T-helper 1 cell treated with Interleukin-12 subunit alpha and Interleukin-12 subunit beta and Interleukin-4 antibody, amounts not matched to agents 30 μg/mL and 1 μg/mL, for 36 hours (primary cell): ENCODE data around the gene EXOC3.

ENCODE experiments used
- H3K27ac Mint-ChIP-seq: one replicate; pipeline ENCODE4 v1.8.0; 2021; ENCODE audit warnings: mild to moderate bottlenecking, mixed read lengths
- H3K27me3 Mint-ChIP-seq: one replicate; pipeline ENCODE4 v1.8.0; 2021; ENCODE audit warnings: low read depth, mixed read lengths
- H3K36me3 Mint-ChIP-seq: one replicate; pipeline ENCODE4 v1.8.0; 2021; ENCODE audit warnings: low read depth, mixed read lengths
- H3K4me1 Mint-ChIP-seq: one replicate; pipeline ENCODE4 v1.8.0; 2021; ENCODE audit warnings: low read depth, mixed read lengths
- H3K4me3 Mint-ChIP-seq: one replicate; pipeline ENCODE4 v1.8.0; 2021; ENCODE audit warnings: mild to moderate bottlenecking, moderate library complexity, mixed read lengths
- H3K9me3 Mint-ChIP-seq: one replicate; pipeline ENCODE4 v1.8.0; 2021; ENCODE audit warnings: mixed read lengths

Gene EXOC3

GRCh38 chr5:491856-492155 is 48.8 kb downstream of the EXOC3 start:
- no peak overlapping the region for H3K27ac Mint-ChIP-seq
- H3K27me3 Mint-ChIP-seq, result no peaks in the 10 kb centered on the region
- no peaks in the 10 kb centered on the region for H3K36me3 Mint-ChIP-seq
- no peak overlapping the region for H3K4me3 Mint-ChIP-seq
- no peaks in the 10 kb centered on the region for H3K4me1 Mint-ChIP-seq
- no peaks in the 10 kb centered on the region for H3K9me3 Mint-ChIP-seq

GRCh38 chr5:492314-492893 is 49.4 kb downstream of the EXOC3 start:
- Mint-ChIP-seq H3K36me3 (no peaks in the 10 kb centered on the region), H3K4me3 (no peak overlapping the region), H3K4me1 (no peaks in the 10 kb centered on the region), H3K27ac (no peak overlapping the region), H3K27me3 (no peaks in the 10 kb centered on the region), H3K9me3 (no peaks in the 10 kb centered on the region)

GRCh38 chr5:493119-493701 is 50.2 kb downstream of the EXOC3 start:
- Mint-ChIP-seq H3K27me3 (peaks cover 3% of the 10 kb centered on the region), H3K27ac (no peak overlapping the region), H3K36me3 (no peaks in the 10 kb centered on the region), H3K9me3 (no peaks in the 10 kb centered on the region), H3K4me3 (no peak overlapping the region), H3K4me1 (no peaks in the 10 kb centered on the region)

GRCh38 chr5:493758-494157 is 50.8 kb downstream of the EXOC3 start:
- no peak overlapping the region for H3K27ac Mint-ChIP-seq
- H3K4me3 Mint-ChIP-seq, result no peak overlapping the region
- no peaks in the 10 kb centered on the region for H3K36me3 Mint-ChIP-seq
- peaks cover 4% of the 10 kb centered on the region for H3K27me3 Mint-ChIP-seq
- H3K9me3 Mint-ChIP-seq, result no peaks in the 10 kb centered on the region
- no peaks in the 10 kb centered on the region for H3K4me1 Mint-ChIP-seq

GRCh38 chr5:494667-495255 is 51.8 kb downstream of the EXOC3 start:
- Mint-ChIP-seq H3K27ac (no peak overlapping the region), H3K36me3 (no peaks in the 10 kb centered on the region), H3K27me3 (peaks cover 4% of the 10 kb centered on the region), H3K4me1 (no peaks in the 10 kb centered on the region), H3K4me3 (no peak overlapping the region), H3K9me3 (no peaks in the 10 kb centered on the region)

GRCh38 chr5:496028-496427 is 53.1 kb downstream of the EXOC3 start:
- no peaks in the 10 kb centered on the region for H3K36me3 Mint-ChIP-seq
- H3K4me1 Mint-ChIP-seq, result no peaks in the 10 kb centered on the region
- peaks cover 4% of the 10 kb centered on the region for H3K27me3 Mint-ChIP-seq
- H3K9me3 Mint-ChIP-seq, result no peaks in the 10 kb centered on the region
- H3K4me3 Mint-ChIP-seq, result no peak overlapping the region
- no peak overlapping the region for H3K27ac Mint-ChIP-seq

- Mint-ChIP-seq H3K4me1 (no peaks in the 10 kb centered on the region), H3K4me3 (no peak overlapping the region), H3K9me3 (no peaks in the 10 kb centered on the region), H3K27ac (no peak overlapping the region), H3K27me3 (peaks cover 4% of the 10 kb centered on the region), H3K36me3 (no peaks in the 10 kb centered on the region)
These were observed 54.2 kb downstream of the EXOC3 start for GRCh38 chr5:497090-497700.

- Mint-ChIP-seq H3K27ac (no peak overlapping the region), H3K4me3 (no peak overlapping the region), H3K36me3 (no peaks in the 10 kb centered on the region), H3K9me3 (no peaks in the 10 kb centered on the region), H3K4me1 (no peaks in the 10 kb centered on the region), H3K27me3 (peaks cover 4% of the 10 kb centered on the region)
These were observed 55.0 kb downstream of the EXOC3 start for GRCh38 chr5:497871-498509.

GRCh38 chr5:499233-500209 is 56.5 kb downstream of the EXOC3 start:
- Mint-ChIP-seq H3K4me1 (no peaks in the 10 kb centered on the region), H3K27me3 (peaks cover 4% of the 10 kb centered on the region), H3K9me3 (no peaks in the 10 kb centered on the region), H3K36me3 (no peaks in the 10 kb centered on the region), H3K27ac (no peak overlapping the region), H3K4me3 (no peak overlapping the region)

- Mint-ChIP-seq H3K27me3 (peaks cover 4% of the 10 kb centered on the region), H3K27ac (no peak overlapping the region)
These were observed 57.5 kb downstream of the EXOC3 start for GRCh38 chr5:500491-500890.

GRCh38 chr5:501105-501830 is 58.3 kb downstream of the EXOC3 start:
- Mint-ChIP-seq H3K4me3 (no peak overlapping the region), H3K27me3 (peaks cover 4% of the 10 kb centered on the region), H3K4me1 (no peaks in the 10 kb centered on the region), H3K27ac (no peak overlapping the region), H3K9me3 (no peaks in the 10 kb centered on the region), H3K36me3 (no peaks in the 10 kb centered on the region)

More at GRCh38 chr5:500491-500890, 57.5 kb downstream of the EXOC3 start:
- Mint-ChIP-seq H3K4me1 (no peaks in the 10 kb centered on the region), H3K9me3 (no peaks in the 10 kb centered on the region), H3K36me3 (no peaks in the 10 kb centered on the region), H3K4me3 (no peak overlapping the region)

- Mint-ChIP-seq H3K27me3 (peaks cover 4% of the 10 kb centered on the region), H3K27ac (no peak overlapping the region), H3K36me3 (no peaks in the 10 kb centered on the region), H3K4me3 (no peak overlapping the region), H3K4me1 (no peaks in the 10 kb centered on the region), H3K9me3 (no peaks in the 10 kb centered on the region)
These were observed 58.8 kb downstream of the EXOC3 start for GRCh38 chr5:501831-502184.

GRCh38 chr5:502325-503079 is 59.5 kb downstream of the EXOC3 start:
- no peaks in the 10 kb centered on the region for H3K36me3 Mint-ChIP-seq
- H3K4me3 Mint-ChIP-seq, result no peak overlapping the region
- H3K27me3 Mint-ChIP-seq, result peaks cover 4% of the 10 kb centered on the region
- no peaks in the 10 kb centered on the region for H3K9me3 Mint-ChIP-seq
- no peaks in the 10 kb centered on the region for H3K4me1 Mint-ChIP-seq
- H3K27ac Mint-ChIP-seq, result no peak overlapping the region
